Activated CD4-positive, alpha-beta T cell treated with anti-CD3 and anti-CD28 coated beads for 36 hours (primary cell): ENCODE results near the gene GDF3. TPM values are rescaled to one million over a fixed set of nuclear protein-coding genes. Genes with fewer than 3 reads are reported as not detected.
"Not testable (repeated sequence)": the region's sequence is repeated elsewhere in the genome, so short reads cannot be mapped to it uniquely, and the experiment has no call there.

Experiments used
- ATAC-seq: fragments of 200-7000 bp; cut with Tn5 transposase; one replicate; pipeline ENCODE4 v1.10.0; 2021; ENCODE audit warnings: mild to moderate bottlenecking, moderate library complexity
- CTCF ChIA-PET: fragments of 350-600 bp; sonication (Branson Sonifier 250); formaldehyde crosslinking; loops from one replicate; lab custom pipeline; 2021; ENCODE audit warnings: antibody characterized with exemption; lab: Charles Lee
- POLR2A ChIA-PET: fragments of 350-600 bp; sonication (Branson Sonifier 250); formaldehyde crosslinking; loops from one replicate; lab custom pipeline; 2021; ENCODE audit warnings: antibody characterized with exemption, inconsistent platforms; lab: Charles Lee
- DNase-seq: peaks from one replicate; pipeline ENCODE4 v3.0.0-alpha.2; 2020
- H3K27ac Mint-ChIP-seq: one replicate; pipeline ENCODE4 v1.8.0; 2021; ENCODE audit warnings: mixed read lengths
- H3K27me3 Mint-ChIP-seq: one replicate; pipeline ENCODE4 v1.8.0; 2021; ENCODE audit warnings: mixed read lengths
- H3K36me3 Mint-ChIP-seq: one replicate; pipeline ENCODE4 v1.8.0; 2021; ENCODE audit warnings: low read depth, mixed read lengths
- H3K4me1 Mint-ChIP-seq: one replicate; pipeline ENCODE4 v1.8.0; 2021; ENCODE audit warnings: mixed read lengths
- H3K4me3 Mint-ChIP-seq: one replicate; pipeline ENCODE4 v1.8.0; 2021; ENCODE audit warnings: mild to moderate bottlenecking, moderate library complexity, mixed read lengths
- H3K9me3 Mint-ChIP-seq: one replicate; pipeline ENCODE4 v1.8.0; 2021; ENCODE audit warnings: low read depth, mixed read lengths
- intact Hi-C, 2 experiments: fragments of 100-400 bp; cut with DNase I in 1 of 2; cut with micrococcal nuclease in 1 of 2; formaldehyde crosslinking; loops; one replicate each; pipeline versions ENCODE4 v1.14.2 to v1.15.1; 2022 to 2024; cut with DNase I, micrococcal nuclease
- total RNA-seq, 2 experiments: library from RNA; stranded (reverse); gene quantifications; one replicate each; pipeline ENCODE4 v1.2.3, GENCODE V29; 2021

GDF3 gene
- total RNA-seq, 2 experiments from 2014 or later: not detected

DNA sequence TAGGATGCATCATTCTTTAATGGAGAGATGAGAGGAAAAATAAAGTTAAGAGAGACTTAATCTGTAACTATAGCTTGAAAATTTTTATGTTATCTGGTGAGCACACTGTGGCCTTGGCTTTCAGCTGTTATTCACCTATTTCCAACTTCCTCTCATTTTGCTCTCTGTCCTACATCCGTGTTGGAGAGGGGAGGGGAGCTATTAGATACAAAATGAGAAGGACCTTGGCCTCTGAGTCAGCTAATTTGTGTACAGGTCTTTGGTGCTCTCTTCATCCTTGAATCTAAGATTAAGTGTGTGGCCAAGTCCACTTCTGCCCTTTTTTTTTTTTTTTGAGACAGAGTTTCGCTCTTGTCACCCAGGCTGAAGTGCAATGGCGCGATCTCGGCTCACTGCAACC is 29.0 kb downstream of the GDF3 start:
- ATAC-seq (no peak), DNase-seq (no peak)
- ChIA-PET CTCF (interaction anchor here (0.6 to 1.6 kb wide), 3 partner anchors 24 to 243 kb away, joined by 3 to 4 read pairs (median 4); no protein-coding TSS in a partner anchor), POLR2A (no interaction called here)
- intact Hi-C loops: no loop called here
- Mint-ChIP-seq H3K27me3 (no peaks in the 10 kb centered on the region), H3K4me3 (no peak overlapping the region), H3K9me3 (no peaks in the 10 kb centered on the region), H3K36me3 (no peaks in the 10 kb centered on the region), H3K27ac (no peak overlapping the region), H3K4me1 (no peaks in the 10 kb centered on the region)

DNA sequence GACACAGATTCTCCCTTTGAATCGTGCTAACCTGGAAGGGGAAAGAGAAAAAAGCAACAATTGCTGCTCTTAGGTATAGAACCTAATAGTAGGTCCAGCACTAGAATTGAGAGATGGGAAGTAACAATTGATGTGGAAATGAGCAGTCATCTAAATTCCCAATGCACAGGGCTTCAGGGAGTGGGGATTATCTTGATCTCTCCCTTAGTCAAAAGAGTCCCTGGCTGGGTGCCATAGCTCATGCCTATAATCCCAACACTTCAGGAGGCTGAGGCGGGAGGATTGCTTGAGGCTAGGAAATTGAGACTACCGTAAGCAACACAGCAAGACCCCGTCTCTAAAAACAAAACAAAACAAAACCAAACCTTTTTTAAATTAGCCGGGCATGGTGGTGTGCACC is 33.8 kb downstream of the GDF3 start:
- ChIA-PET POLR2A (no interaction called here), CTCF (interaction anchor here (0.5 kb wide), 1 partner anchor 280 kb away, joined by 3 read pairs; no protein-coding TSS in a partner anchor)
- Mint-ChIP-seq H3K27ac (no peak overlapping the region), H3K36me3 (no peaks in the 10 kb centered on the region), H3K27me3 (no peaks in the 10 kb centered on the region), H3K9me3 (no peaks in the 10 kb centered on the region), H3K4me3 (no peak overlapping the region), H3K4me1 (no peaks in the 10 kb centered on the region)
- no peak for ATAC-seq
- intact Hi-C loops: no loop called here
- no peak for DNase-seq

DNA sequence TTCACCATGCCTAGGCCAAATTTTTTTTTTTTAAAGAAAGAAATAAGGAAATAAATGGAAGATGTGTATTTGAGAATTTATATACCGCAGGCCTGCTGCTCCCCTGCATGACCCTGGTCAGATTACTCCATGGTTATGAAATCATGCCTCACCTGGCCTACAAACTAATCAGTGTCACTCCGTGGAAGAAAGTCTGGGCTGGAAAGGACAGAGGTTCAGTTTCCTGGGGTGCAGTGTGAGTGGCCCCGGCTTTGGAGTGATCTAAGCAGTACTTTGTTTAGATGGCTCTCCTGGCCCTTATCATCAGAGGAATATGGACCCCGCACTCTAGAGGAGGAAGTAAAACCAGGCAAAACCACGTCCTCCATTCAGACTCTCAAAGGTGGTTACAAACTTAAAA is 39.5 kb downstream of the GDF3 start:
- intact Hi-C loops: no loop called here
- H3K27me3 Mint-ChIP-seq: peaks cover 2% of the 10 kb centered on the region
- ChIA-PET POLR2A (no interaction called here), CTCF (interaction anchor here (0.7 kb wide), 1 partner anchor 68 kb away, joined by 5 read pairs; no protein-coding TSS in a partner anchor)
- ATAC-seq (no peak), DNase-seq (no peak)
- H3K27ac Mint-ChIP-seq: no peak overlapping the region
- no peaks in the 10 kb centered on the region for H3K4me1 Mint-ChIP-seq
- no peaks in the 10 kb centered on the region for H3K9me3 Mint-ChIP-seq
- no peaks in the 10 kb centered on the region for H3K36me3 Mint-ChIP-seq
- no peak overlapping the region for H3K4me3 Mint-ChIP-seq

DNA sequence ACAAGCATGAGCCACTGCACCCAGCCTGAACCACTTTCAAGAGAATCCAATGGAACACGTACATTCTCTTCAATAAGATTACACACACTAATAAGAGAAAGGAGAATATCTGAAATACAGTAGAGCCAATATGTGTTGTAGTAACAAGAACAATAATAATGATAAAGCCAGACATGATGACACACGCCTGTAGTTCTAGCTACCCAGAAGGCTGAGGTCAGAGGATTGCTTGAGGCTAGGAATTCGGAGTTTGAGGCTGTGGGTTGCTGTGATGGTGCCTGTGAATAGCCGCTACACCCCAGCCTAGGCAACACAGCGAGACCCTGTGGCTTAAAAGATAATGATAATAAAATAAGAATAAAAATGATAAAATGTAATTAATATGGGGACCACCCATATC is 45.5 kb downstream of the GDF3 start:
- intact Hi-C loops: no loop called here
- no peak for ATAC-seq
- no peaks in the 10 kb centered on the region for H3K4me1 Mint-ChIP-seq
- no peak overlapping the region for H3K4me3 Mint-ChIP-seq
- POLR2A ChIA-PET: no interaction called here
- H3K36me3 Mint-ChIP-seq: no peaks in the 10 kb centered on the region
- no peak overlapping the region for H3K27ac Mint-ChIP-seq
- no peak for DNase-seq
- CTCF ChIA-PET: interaction anchor here (0.7 to 1.9 kb wide), 4 partner anchors 8 to 493 kb away, joined by 3 to 8 read pairs (median 4); no protein-coding TSS in a partner anchor
- no peaks in the 10 kb centered on the region for H3K9me3 Mint-ChIP-seq
- peaks cover 2% of the 10 kb centered on the region for H3K27me3 Mint-ChIP-seq

DNA sequence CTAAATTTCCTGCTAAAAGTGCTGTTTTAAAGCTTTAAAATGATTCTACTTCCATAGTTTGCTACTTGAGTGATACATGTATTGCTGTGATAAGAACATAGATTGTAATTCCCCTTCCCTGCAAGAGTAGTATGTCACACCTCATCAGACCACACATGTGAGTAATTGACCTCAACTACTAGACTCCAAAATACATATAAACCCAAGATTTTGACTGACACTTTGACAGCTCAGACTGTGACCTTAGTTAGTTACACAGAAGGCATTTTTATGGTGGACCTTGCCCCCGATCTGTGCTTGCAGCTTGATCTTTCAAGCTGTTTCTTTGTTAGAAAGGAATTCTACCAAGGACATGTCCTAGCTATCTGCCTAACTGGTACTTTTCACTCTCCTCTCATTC is 48.5 kb downstream of the GDF3 start:
- no peaks in the 10 kb centered on the region for H3K27me3 Mint-ChIP-seq
- CTCF ChIA-PET: interaction anchor here (2.3 kb wide), 1 partner anchor 159 kb away, joined by 6 read pairs; no protein-coding TSS in a partner anchor
- H3K4me3 Mint-ChIP-seq: no peak overlapping the region
- H3K27ac Mint-ChIP-seq: no peak overlapping the region
- H3K9me3 Mint-ChIP-seq: no peaks in the 10 kb centered on the region
- POLR2A ChIA-PET: no interaction called here
- H3K36me3 Mint-ChIP-seq: no peaks in the 10 kb centered on the region
- no peak for DNase-seq
- H3K4me1 Mint-ChIP-seq: no peaks in the 10 kb centered on the region
- ATAC-seq: peak; percentile 47
- intact Hi-C loops: loop anchor here (10.0 kb wide), 2 partner anchors 158 to 348 kb away; no protein-coding TSS in a partner anchor

DNA sequence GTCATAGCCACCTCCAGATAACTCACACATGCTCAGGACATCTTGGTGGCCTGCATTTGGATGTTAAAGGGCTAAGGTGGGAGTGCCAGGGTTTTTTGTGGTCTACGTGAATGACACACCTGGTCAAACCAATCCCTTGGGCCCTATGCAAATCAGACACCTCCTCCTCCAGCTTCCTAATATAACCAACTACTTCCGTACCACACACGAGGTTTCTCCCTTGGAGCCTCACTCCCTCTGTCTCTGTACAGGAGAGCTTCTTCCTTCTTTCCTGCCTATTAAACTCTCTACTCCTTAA is 49.4 kb downstream of the GDF3 start:
- H3K27ac Mint-ChIP-seq: no peak overlapping the region
- no peaks in the 10 kb centered on the region for H3K36me3 Mint-ChIP-seq
- no peak overlapping the region for H3K4me3 Mint-ChIP-seq
- no peaks in the 10 kb centered on the region for H3K9me3 Mint-ChIP-seq
- CTCF ChIA-PET: interaction anchor here (2.3 kb wide), 1 partner anchor 160 kb away, joined by 6 read pairs; no protein-coding TSS in a partner anchor
- intact Hi-C loops: loop anchor here (10.0 kb wide), 2 partner anchors 159 to 349 kb away; no protein-coding TSS in a partner anchor
- DNase-seq (no peak), ATAC-seq (no peak)
- POLR2A ChIA-PET: no interaction called here
- H3K4me1 Mint-ChIP-seq: peaks cover 2% of the 10 kb centered on the region
- H3K27me3 Mint-ChIP-seq: no peaks in the 10 kb centered on the region

DNA sequence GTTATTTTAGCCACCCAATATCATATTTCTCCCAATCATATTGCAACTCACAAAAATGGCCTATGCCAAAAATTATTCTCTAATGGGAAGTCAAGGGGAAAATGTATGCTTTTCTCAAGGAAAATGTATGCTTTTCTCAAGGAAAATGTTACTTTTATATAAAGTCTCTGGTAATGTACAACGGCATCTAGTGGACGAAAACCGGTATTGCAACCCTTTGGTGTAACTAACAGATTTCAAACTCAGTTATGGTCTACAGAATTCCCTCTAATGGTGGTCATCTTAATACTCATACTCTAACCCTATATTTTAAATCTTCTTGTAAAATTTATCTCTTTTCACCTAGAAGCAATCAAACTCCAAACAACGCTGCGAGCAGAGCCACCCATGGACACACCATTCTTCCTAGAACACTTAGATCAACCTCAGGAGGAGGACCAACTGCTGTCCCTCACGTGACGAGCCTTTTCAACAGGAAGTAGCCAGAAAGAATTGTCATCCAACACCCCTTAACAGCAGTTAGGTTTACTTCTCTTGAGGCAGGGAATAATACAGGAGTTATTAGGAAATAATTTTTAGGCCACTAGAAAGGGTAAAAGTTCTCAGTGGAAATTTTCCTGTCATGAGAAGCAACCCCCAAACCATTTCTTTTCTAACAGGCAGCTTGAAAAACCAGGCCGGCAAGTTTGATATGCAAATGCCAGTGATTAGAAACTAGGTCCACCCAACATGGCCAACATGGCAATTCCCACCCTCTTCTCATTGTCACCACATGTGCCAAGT is 50.0 kb downstream of the GDF3 start:
- intact Hi-C loops: loop anchor here (1.0 to 10.0 kb wide), 3 partner anchors 159 to 349 kb away; no protein-coding TSS in a partner anchor
- Mint-ChIP-seq H3K4me1 (peaks cover 7% of the 10 kb centered on the region), H3K27me3 (no peaks in the 10 kb centered on the region), H3K36me3 (no peaks in the 10 kb centered on the region), H3K9me3 (no peaks in the 10 kb centered on the region), H3K4me3 (no peak overlapping the region), H3K27ac (no peak overlapping the region)
- CTCF ChIA-PET: interaction anchor here (1.6 kb wide), 1 partner anchor 36 kb away, joined by 4 read pairs; no protein-coding TSS in a partner anchor
- POLR2A ChIA-PET: no interaction called here
- DNase-seq (peak; percentile 49), ATAC-seq (no peak)

DNA sequence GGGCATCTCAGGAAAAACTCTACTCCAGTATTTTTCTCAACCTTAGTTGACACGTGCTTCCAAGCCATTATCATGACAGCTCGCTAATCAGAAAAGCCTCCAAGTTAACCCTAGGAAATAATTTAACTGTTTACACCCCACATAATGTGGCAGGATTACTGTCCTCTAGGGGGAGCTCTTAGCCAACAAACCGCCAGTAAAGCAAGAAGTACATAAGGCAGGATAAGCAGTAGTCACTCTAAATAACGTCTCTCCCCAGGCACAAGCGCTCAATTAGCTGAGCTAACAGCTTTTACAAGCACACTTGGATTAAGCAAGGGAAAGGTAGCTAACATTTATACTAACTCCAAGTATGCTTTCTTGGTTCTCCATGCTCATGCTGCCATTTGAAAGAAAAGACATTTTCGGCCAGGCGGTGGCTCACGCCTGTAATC is 52.7 kb downstream of the GDF3 start:
- ChIA-PET CTCF (interaction anchor here (0.6 to 4.8 kb wide), 16 partner anchors 10 to 555 kb away, joined by 3 to 55 read pairs (median 4); no protein-coding TSS in a partner anchor), POLR2A (no interaction called here)
- DNase-seq: peak; percentile 64
- Mint-ChIP-seq H3K27me3 (peaks cover 6% of the 10 kb centered on the region), H3K27ac (no peak overlapping the region), H3K4me1 (peaks cover 23% of the 10 kb centered on the region), H3K9me3 (no peaks in the 10 kb centered on the region), H3K4me3 (no peak overlapping the region), H3K36me3 (no peaks in the 10 kb centered on the region)
- intact Hi-C loops: loop anchor here (10.0 kb wide), 2 partner anchors 162 to 352 kb away; no protein-coding TSS in a partner anchor
- no peak for ATAC-seq

DNA sequence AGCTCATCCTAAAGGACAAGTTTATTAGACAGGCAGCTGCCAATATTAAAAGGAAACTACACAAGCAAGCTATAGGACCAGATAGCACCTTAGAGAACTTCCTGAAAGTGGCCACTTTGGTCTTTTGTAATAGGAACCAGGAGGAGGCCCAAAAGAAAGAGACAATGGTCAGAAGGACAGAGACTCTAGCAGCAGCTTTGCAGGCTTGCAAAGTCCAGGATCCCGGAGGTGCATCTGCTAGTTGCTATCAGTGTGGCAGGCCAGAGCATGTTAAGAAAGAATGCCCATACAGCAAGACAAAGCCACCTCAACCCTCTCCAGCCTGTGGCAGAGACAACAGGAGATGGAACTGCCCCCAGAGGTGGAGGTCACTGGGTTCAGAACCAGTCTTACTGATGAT is 53.3 kb downstream of the GDF3 start:
- Mint-ChIP-seq H3K4me3 (no peak overlapping the region), H3K9me3 (no peaks in the 10 kb centered on the region), H3K27ac (no peak overlapping the region), H3K36me3 (no peaks in the 10 kb centered on the region), H3K4me1 (peaks cover 23% of the 10 kb centered on the region), H3K27me3 (peaks cover 6% of the 10 kb centered on the region)
- no peak for DNase-seq
- ChIA-PET CTCF (interaction anchor here (0.6 to 4.8 kb wide), 19 partner anchors 9 to 555 kb away, joined by 3 to 55 read pairs (median 3); no protein-coding TSS in a partner anchor), POLR2A (no interaction called here)
- ATAC-seq: no peak
- intact Hi-C loops: loop anchor here (10.0 kb wide), 2 partner anchors 163 to 353 kb away; no protein-coding TSS in a partner anchor

DNA sequence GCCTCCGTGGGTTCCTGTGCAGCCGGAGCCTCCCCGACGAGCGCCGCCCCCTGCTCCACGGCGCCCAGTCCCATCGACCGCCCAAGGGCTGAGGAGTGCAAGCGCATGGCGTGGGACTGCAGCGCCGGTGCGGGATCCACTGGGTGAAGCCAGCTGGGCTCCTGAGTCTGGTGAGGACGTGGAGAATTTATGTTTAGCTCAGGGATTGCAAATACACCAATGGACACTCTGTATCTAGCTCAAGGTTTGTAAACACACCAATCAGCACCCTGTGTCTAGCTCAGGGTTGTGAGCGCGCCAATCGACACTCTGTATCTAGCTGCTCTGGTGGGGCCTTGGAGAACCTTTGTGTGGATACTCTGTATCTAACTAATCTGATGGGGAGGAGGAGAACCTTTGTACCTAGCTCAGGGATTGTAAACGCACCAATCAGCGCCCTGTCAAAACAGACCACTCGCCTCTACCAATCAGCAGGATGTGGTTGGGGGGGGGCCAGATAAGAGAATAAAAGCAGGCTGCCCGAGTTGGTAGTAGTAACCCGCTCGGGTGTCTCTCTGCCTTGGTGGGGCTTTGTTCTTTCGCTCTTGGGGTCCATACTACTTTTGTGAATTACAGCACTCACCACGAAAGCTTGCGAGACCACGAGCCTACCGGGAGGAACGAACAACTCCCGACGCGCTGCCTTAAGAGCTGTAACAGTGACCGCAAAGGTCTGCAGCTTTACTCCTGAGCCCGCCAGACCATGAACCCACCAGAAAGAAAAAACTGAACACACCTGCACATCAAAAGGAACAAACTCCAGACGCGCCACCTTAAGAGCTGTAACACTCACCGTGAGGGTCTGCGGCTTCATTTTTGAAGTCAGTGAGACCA is 55.2 kb downstream of the GDF3 start:
- H3K9me3 Mint-ChIP-seq, H3K27me3 Mint-ChIP-seq, H3K36me3 Mint-ChIP-seq: not testable (repeated sequence)
- CTCF ChIA-PET: interaction anchor here (0.6 to 4.8 kb wide), 9 partner anchors 10 to 451 kb away, joined by 3 to 55 read pairs (median 5); partner anchors contain the start of gene PEX5
- intact Hi-C loops: loop anchor here (10.0 kb wide), 2 partner anchors 164 to 354 kb away; no protein-coding TSS in a partner anchor
- peak overlapping the region; percentile 66 for H3K4me3 Mint-ChIP-seq
- POLR2A ChIA-PET: interaction anchor here (0.6 to 1.1 kb wide), 3 partner anchors 96 to 858 kb away, joined by 3 to 4 read pairs (median 4); no protein-coding TSS in a partner anchor
- DNase-seq (peak; percentile 66), ATAC-seq (peak; percentile 50)
- H3K4me1 Mint-ChIP-seq: peaks cover 23% of the 10 kb centered on the region
- peak overlapping the region; percentile 59 for H3K27ac Mint-ChIP-seq
